ENCODE results near the gene SIGLEC7.

Gene SIGLEC7

DNA sequence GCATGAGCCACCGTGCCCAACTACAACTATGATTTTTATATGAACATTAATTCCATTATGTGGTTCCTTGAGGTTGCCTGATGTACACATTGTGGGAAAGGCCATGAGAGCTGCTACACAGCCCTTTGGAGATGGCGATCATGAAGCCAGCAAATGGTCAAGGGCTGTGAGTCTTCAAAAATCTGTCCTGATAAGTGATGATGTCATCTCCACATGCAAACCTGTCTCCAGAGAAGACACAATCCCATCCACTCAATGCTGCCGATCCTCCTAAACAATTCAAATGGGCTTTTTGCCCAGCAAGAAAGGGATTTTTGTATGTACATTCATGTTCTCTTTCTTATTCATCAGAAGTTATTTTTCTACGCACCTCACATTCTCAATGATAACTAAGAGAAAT lies 17.6 kb downstream of the SIGLEC7 start:
- no peak overlapping the region for H3K18ac ChIP-seq (ENCODE audit: low read length)
- no peak overlapping the region for H3K56ac ChIP-seq (ENCODE audit: low read length)
- H3K27me3 ChIP-seq (ENCODE audit: insufficient read depth, low read length, poor library complexity), result no peaks in the 10 kb centered on the region
- no CpG with 5 or more reads among the region's 4 CpGs for WGBS (ENCODE audit: extremely low coverage, insufficient coverage, low lambda C conversion rate)
- no peak overlapping the region for H2BK5ac ChIP-seq (ENCODE audit: low read length)
- H3K79me2 ChIP-seq (ENCODE audit: control insufficient read depth, insufficient read depth, low read length), result no peaks in the 10 kb centered on the region
- H3K23ac ChIP-seq (ENCODE audit: low read length), result no peak overlapping the region
- no peaks in the 10 kb centered on the region for H3K36me3 ChIP-seq (ENCODE audit: control insufficient read depth, insufficient read depth, low read length)
- H4K5ac ChIP-seq (ENCODE audit: low read length), result no peak overlapping the region
- no peak overlapping the region for H2BK15ac ChIP-seq (replicated peaks; ENCODE audit: low read depth)
- no peak overlapping the region for H3K4me2 ChIP-seq (ENCODE audit: low read length)
- no peak overlapping the region for H2BK120ac ChIP-seq (ENCODE audit: low read depth, low read length)
- no peak overlapping the region for H3K9ac ChIP-seq (ENCODE audit: low read length)
- no peak for DNase-seq
- H3K79me1 ChIP-seq (ENCODE audit: low read length), result no peaks in the 10 kb centered on the region
- no peak overlapping the region for H3K27ac ChIP-seq (ENCODE audit: low read depth, low read length)
- H3K4ac ChIP-seq (ENCODE audit: low read depth, low read length), result no peak overlapping the region
- H3K4me3 ChIP-seq (ENCODE audit: low read length), result no peak overlapping the region
- no peak overlapping the region for H4K8ac ChIP-seq (ENCODE audit: low read depth, low read length)
- H3K4me1 ChIP-seq (ENCODE audit: control insufficient read depth, low read depth, low read length), result no peaks in the 10 kb centered on the region
- no peak overlapping the region for H2AK5ac ChIP-seq (ENCODE audit: low read length)

DNA sequence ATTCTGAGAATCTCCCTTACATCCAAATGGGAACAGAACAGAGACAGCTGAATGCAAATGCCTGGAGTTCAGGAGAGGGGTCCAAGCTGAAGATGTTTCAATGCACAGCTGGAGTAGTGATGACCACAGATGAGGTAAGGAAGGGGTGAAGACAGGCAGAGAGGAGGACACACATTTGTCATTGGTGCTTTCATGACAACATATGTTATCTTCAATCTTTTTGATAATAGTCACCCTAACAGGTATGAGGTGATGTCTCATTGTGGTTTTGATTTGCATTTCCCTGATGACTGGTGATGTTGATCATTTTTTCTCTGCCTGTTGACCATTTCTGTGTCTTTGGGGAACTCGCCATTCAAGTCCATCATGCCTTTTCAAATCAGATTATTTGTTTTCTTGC lies 19.2 kb downstream of the SIGLEC7 start:
- no CpG with 5 or more reads among the region's 1 CpG for WGBS (ENCODE audit: extremely low coverage, insufficient coverage, low lambda C conversion rate)
- Histone ChIP-seq H3K36me3 (ENCODE audit: control insufficient read depth, insufficient read depth, low read length) (no peaks in the 10 kb centered on the region), H2BK5ac (ENCODE audit: low read length) (no peak overlapping the region), H2BK15ac (replicated peaks; ENCODE audit: low read depth) (no peak overlapping the region), H3K18ac (ENCODE audit: low read length) (no peak overlapping the region), H3K4me2 (ENCODE audit: low read length) (no peak overlapping the region), H3K56ac (ENCODE audit: low read length) (no peak overlapping the region), H4K5ac (ENCODE audit: low read length) (no peak overlapping the region), H3K27ac (ENCODE audit: low read depth, low read length) (no peak overlapping the region), H3K79me1 (ENCODE audit: low read length) (no peaks in the 10 kb centered on the region), H3K23ac (ENCODE audit: low read length) (no peak overlapping the region), H3K4ac (ENCODE audit: low read depth, low read length) (no peak overlapping the region), H3K4me3 (ENCODE audit: low read length) (no peak overlapping the region), H2BK120ac (ENCODE audit: low read depth, low read length) (no peak overlapping the region), H2AK5ac (ENCODE audit: low read length) (no peak overlapping the region), H3K9ac (ENCODE audit: low read length) (no peak overlapping the region), H3K79me2 (ENCODE audit: control insufficient read depth, insufficient read depth, low read length) (no peaks in the 10 kb centered on the region), H3K4me1 (ENCODE audit: control insufficient read depth, low read depth, low read length) (no peaks in the 10 kb centered on the region), H4K8ac (ENCODE audit: low read depth, low read length) (no peak overlapping the region), H3K27me3 (ENCODE audit: insufficient read depth, low read length, poor library complexity) (no peaks in the 10 kb centered on the region)
- DNase-seq, result no peak

- H3K4ac ChIP-seq (ENCODE audit: low read depth, low read length), result no peak overlapping the region
Measured at GRCh38 chr19:51161867-51162496, 19.9 kb downstream of the SIGLEC7 start.

GRCh38 chr19:51163257-51163656 lies 21.2 kb downstream of the SIGLEC7 start:
- Histone ChIP-seq H3K27ac (ENCODE audit: low read depth, low read length) (no peak overlapping the region), H3K4me2 (ENCODE audit: low read length) (no peak overlapping the region), H4K8ac (ENCODE audit: low read depth, low read length) (no peak overlapping the region), H3K36me3 (ENCODE audit: control insufficient read depth, insufficient read depth, low read length) (no peaks in the 10 kb centered on the region), H4K5ac (ENCODE audit: low read length) (no peak overlapping the region), H3K23ac (ENCODE audit: low read length) (no peak overlapping the region), H3K56ac (ENCODE audit: low read length) (no peak overlapping the region), H3K9ac (ENCODE audit: low read length) (no peak overlapping the region), H3K27me3 (ENCODE audit: insufficient read depth, low read length, poor library complexity) (no peaks in the 10 kb centered on the region), H3K79me2 (ENCODE audit: control insufficient read depth, insufficient read depth, low read length) (no peaks in the 10 kb centered on the region), H3K4ac (ENCODE audit: low read depth, low read length) (no peak overlapping the region), H2BK5ac (ENCODE audit: low read length) (no peak overlapping the region), H2BK15ac (replicated peaks; ENCODE audit: low read depth) (no peak overlapping the region), H3K4me1 (ENCODE audit: control insufficient read depth, low read depth, low read length) (no peaks in the 10 kb centered on the region), H3K18ac (ENCODE audit: low read length) (no peak overlapping the region), H2AK5ac (ENCODE audit: low read length) (no peak overlapping the region), H3K79me1 (ENCODE audit: low read length) (no peaks in the 10 kb centered on the region), H3K4me3 (ENCODE audit: low read length) (no peak overlapping the region), H2BK120ac (ENCODE audit: low read depth, low read length) (no peak overlapping the region)
- WGBS (ENCODE audit: extremely low coverage, insufficient coverage, low lambda C conversion rate), result no CpG with 5 or more reads among the region's 3 CpGs
- DNase-seq, result no peak

More at GRCh38 chr19:51161867-51162496, 19.9 kb downstream of the SIGLEC7 start:
- H3K23ac ChIP-seq (ENCODE audit: low read length), result no peak overlapping the region
- no peaks in the 10 kb centered on the region for H3K36me3 ChIP-seq (ENCODE audit: control insufficient read depth, insufficient read depth, low read length)
- WGBS (ENCODE audit: extremely low coverage, insufficient coverage, low lambda C conversion rate), result no CpG with 5 or more reads among the region's 4 CpGs
- H3K9ac ChIP-seq (ENCODE audit: low read length), result no peak overlapping the region
- H2BK15ac ChIP-seq (replicated peaks; ENCODE audit: low read depth), result no peak overlapping the region
- H2AK5ac ChIP-seq (ENCODE audit: low read length), result no peak overlapping the region
- H3K18ac ChIP-seq (ENCODE audit: low read length), result no peak overlapping the region
- H3K79me2 ChIP-seq (ENCODE audit: control insufficient read depth, insufficient read depth, low read length), result no peaks in the 10 kb centered on the region
- H3K56ac ChIP-seq (ENCODE audit: low read length), result no peak overlapping the region
- H3K27ac ChIP-seq (ENCODE audit: low read depth, low read length), result no peak overlapping the region
- H3K4me2 ChIP-seq (ENCODE audit: low read length), result no peak overlapping the region
- DNase-seq, result no peak
- no peak overlapping the region for H2BK120ac ChIP-seq (ENCODE audit: low read depth, low read length)
- H3K27me3 ChIP-seq (ENCODE audit: insufficient read depth, low read length, poor library complexity), result no peaks in the 10 kb centered on the region
- H4K5ac ChIP-seq (ENCODE audit: low read length), result no peak overlapping the region
- H2BK5ac ChIP-seq (ENCODE audit: low read length), result no peak overlapping the region
- H4K8ac ChIP-seq (ENCODE audit: low read depth, low read length), result no peak overlapping the region
- H3K4me1 ChIP-seq (ENCODE audit: control insufficient read depth, low read depth, low read length), result no peaks in the 10 kb centered on the region
- no peak overlapping the region for H3K4me3 ChIP-seq (ENCODE audit: low read length)
- H3K79me1 ChIP-seq (ENCODE audit: low read length), result no peaks in the 10 kb centered on the region

DNA sequence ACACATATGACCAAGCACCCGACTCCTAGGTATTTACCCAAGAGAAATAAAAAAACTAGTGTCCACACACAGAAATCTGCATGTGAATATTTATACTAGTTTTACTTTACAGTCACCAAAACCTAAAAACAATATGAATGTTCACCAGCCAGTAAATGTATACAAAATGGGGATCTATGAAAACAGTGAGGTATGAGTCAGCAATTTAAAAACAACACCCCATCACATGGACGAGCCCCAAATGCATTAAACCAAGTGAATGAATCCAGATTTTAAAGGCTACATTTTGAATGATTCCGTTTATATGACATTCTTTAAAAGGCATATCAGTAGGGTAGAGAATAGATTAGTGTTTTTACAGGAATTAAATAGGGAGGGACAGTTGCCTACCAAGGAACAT lies 22.1 kb downstream of the SIGLEC7 start:
- H2BK15ac ChIP-seq (replicated peaks; ENCODE audit: low read depth), result no peak overlapping the region
- no peaks in the 10 kb centered on the region for H3K79me1 ChIP-seq (ENCODE audit: low read length)
- H3K4me3 ChIP-seq (ENCODE audit: low read length), result no peak overlapping the region
- no peaks in the 10 kb centered on the region for H3K79me2 ChIP-seq (ENCODE audit: control insufficient read depth, insufficient read depth, low read length)
- no peaks in the 10 kb centered on the region for H3K27me3 ChIP-seq (ENCODE audit: insufficient read depth, low read length, poor library complexity)
- DNase-seq, result no peak
- WGBS (ENCODE audit: extremely low coverage, insufficient coverage, low lambda C conversion rate), result no CpG with 5 or more reads among the region's 3 CpGs
- H3K56ac ChIP-seq (ENCODE audit: low read length), result no peak overlapping the region
- H3K4me1 ChIP-seq (ENCODE audit: control insufficient read depth, low read depth, low read length), result no peaks in the 10 kb centered on the region
- H3K9ac ChIP-seq (ENCODE audit: low read length), result no peak overlapping the region
- no peak overlapping the region for H3K27ac ChIP-seq (ENCODE audit: low read depth, low read length)
- H4K5ac ChIP-seq (ENCODE audit: low read length), result no peak overlapping the region
- no peak overlapping the region for H2AK5ac ChIP-seq (ENCODE audit: low read length)
- no peak overlapping the region for H3K4me2 ChIP-seq (ENCODE audit: low read length)
- no peak overlapping the region for H2BK120ac ChIP-seq (ENCODE audit: low read depth, low read length)
- no peaks in the 10 kb centered on the region for H3K36me3 ChIP-seq (ENCODE audit: control insufficient read depth, insufficient read depth, low read length)
- H3K23ac ChIP-seq (ENCODE audit: low read length), result no peak overlapping the region
- no peak overlapping the region for H2BK5ac ChIP-seq (ENCODE audit: low read length)
- H3K18ac ChIP-seq (ENCODE audit: low read length), result no peak overlapping the region
- H3K4ac ChIP-seq (ENCODE audit: low read depth, low read length), result no peak overlapping the region
- H4K8ac ChIP-seq (ENCODE audit: low read depth, low read length), result no peak overlapping the region

DNA sequence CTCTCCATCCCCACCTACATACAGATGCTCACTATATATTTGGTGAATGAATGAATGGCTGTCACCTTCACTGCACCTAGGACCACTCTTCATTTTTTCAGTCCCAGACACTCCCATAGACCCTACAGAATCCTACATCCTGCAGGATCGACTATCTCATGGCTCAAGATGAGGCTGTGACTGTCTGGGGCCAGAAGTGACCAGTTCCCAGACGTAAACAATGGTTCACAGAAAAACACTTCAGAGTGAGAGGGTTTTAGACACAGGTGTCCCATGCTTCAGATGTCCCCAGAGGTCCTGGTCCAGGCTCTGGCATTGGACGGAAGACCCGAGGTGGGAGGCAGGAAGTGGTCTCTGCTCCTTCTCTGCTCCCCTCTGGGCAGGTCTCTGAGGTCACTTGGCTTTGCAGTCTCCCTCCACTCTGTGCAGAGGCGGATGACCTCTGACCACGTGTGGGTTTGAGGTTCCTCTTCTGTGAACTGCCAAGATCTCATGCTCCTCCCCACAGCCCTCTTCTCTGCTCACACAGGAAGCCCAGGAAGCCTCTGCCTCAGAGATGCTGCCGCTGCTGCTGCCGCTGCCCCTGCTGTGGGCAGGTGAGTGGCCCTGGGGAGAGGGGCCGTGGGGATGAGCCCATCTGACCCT lies 24.9 kb downstream of the SIGLEC7 start:
- no peak overlapping the region for H3K4me2 ChIP-seq (ENCODE audit: low read length)
- H2AK5ac ChIP-seq (ENCODE audit: low read length), result no peak overlapping the region
- no peak overlapping the region for H2BK120ac ChIP-seq (ENCODE audit: low read depth, low read length)
- no peak overlapping the region for H2BK15ac ChIP-seq (replicated peaks; ENCODE audit: low read depth)
- no CpG with 5 or more reads among the region's 9 CpGs for WGBS (ENCODE audit: extremely low coverage, insufficient coverage, low lambda C conversion rate)
- no peaks in the 10 kb centered on the region for H3K4me1 ChIP-seq (ENCODE audit: control insufficient read depth, low read depth, low read length)
- no peak overlapping the region for H3K23ac ChIP-seq (ENCODE audit: low read length)
- no peak overlapping the region for H4K5ac ChIP-seq (ENCODE audit: low read length)
- no peaks in the 10 kb centered on the region for H3K79me1 ChIP-seq (ENCODE audit: low read length)
- no peak overlapping the region for H3K18ac ChIP-seq (ENCODE audit: low read length)
- H3K9ac ChIP-seq (ENCODE audit: low read length), result no peak overlapping the region
- H3K27ac ChIP-seq (ENCODE audit: low read depth, low read length), result no peak overlapping the region
- no peaks in the 10 kb centered on the region for H3K27me3 ChIP-seq (ENCODE audit: insufficient read depth, low read length, poor library complexity)
- no peak for DNase-seq
- H3K4ac ChIP-seq (ENCODE audit: low read depth, low read length), result no peak overlapping the region
- H3K56ac ChIP-seq (ENCODE audit: low read length), result no peak overlapping the region
- H3K79me2 ChIP-seq (ENCODE audit: control insufficient read depth, insufficient read depth, low read length), result no peaks in the 10 kb centered on the region
- no peak overlapping the region for H3K4me3 ChIP-seq (ENCODE audit: low read length)
- H3K36me3 ChIP-seq (ENCODE audit: control insufficient read depth, insufficient read depth, low read length), result no peaks in the 10 kb centered on the region
- H4K8ac ChIP-seq (ENCODE audit: low read depth, low read length), result no peak overlapping the region
- no peak overlapping the region for H2BK5ac ChIP-seq (ENCODE audit: low read length)
